Spleen (tissue), 11 donors: ENCODE data around the gene TMEM273. TPM values are rescaled to one million over a fixed set of nuclear protein-coding genes. Genes with fewer than 3 reads are reported as not detected.

ENCODE experiments used
- DNase-seq: peaks from one replicate; pipeline ENCODE4 v3.0.0-alpha.2; 2020
- H3K27ac ChIP-seq, 8 donors: fragments of 200-600 bp; sonication (generic) in 7 of 8; 1 replicate in 4 of 8; 2 replicates in 4 of 8; pipeline versions ENCODE4 v1.5.0 to v1.8.0; 2016 to 2021; ENCODE audit warnings: inconsistent platforms in 4 of 8, mild to moderate bottlenecking in 4 of 8, moderate library complexity in 1 of 8
- H3K27me3 ChIP-seq, 7 donors: fragments of 200-600 bp; sonication (generic) in 6 of 7; replicated peaks in 1 of 7; 1 replicate in 4 of 7; 2 replicates in 3 of 7; pipeline versions ENCODE4 v1.5.0 to v1.8.0; 2016 to 2021; ENCODE audit warnings: inconsistent platforms in 3 of 7, mild to moderate bottlenecking in 1 of 7
- H3K36me3 ChIP-seq, 6 donors: fragments of 200-600 bp; sonication (generic) in 5 of 6; 1 replicate in 4 of 6; 2 replicates in 2 of 6; pipeline versions ENCODE4 v1.5.0 to v1.8.0; 2016 to 2021; ENCODE audit warnings: inconsistent platforms in 2 of 6
- H3K4me1 ChIP-seq, 6 donors: fragments of 200-600 bp; sonication (generic) in 5 of 6; 1 replicate in 3 of 6; 2 replicates in 3 of 6; pipeline versions ENCODE4 v1.5.0 to v1.8.0; 2016 to 2021; ENCODE audit warnings: inconsistent platforms in 3 of 6
- H3K4me3 ChIP-seq, 8 donors: fragments of 200-600 bp; sonication (generic) in 7 of 8; 1 replicate in 4 of 8; 2 replicates in 4 of 8; pipeline versions ENCODE4 v1.5.0 to v1.8.0; 2016 to 2021; ENCODE audit warnings: inconsistent platforms in 4 of 8, mild to moderate bottlenecking in 4 of 8, moderate library complexity in 2 of 8
- H3K9me3 ChIP-seq, 8 donors: fragments of 200-600 bp; sonication (generic) in 7 of 8; 1 replicate in 4 of 8; 2 replicates in 4 of 8; pipeline versions ENCODE4 v1.5.0 to v1.8.0; 2016 to 2021; ENCODE audit warnings: inconsistent platforms in 4 of 8
- CTCF ChIP-seq, 11 experiments: fragments of 200-600 bp in 7 of 11; fragments of 450-650 bp in 4 of 11; sonication (generic) in 4 of 11; IDR thresholded peaks in 8 of 11; conservative IDR thresholded peaks in 3 of 11; 1 replicate in 7 of 11; 2 replicates in 4 of 11; pipeline versions ENCODE4 v1.4.0 to v1.8.0; 2016 to 2021; ENCODE audit warnings: antibody characterized with exemption in 11 of 11, inconsistent platforms in 4 of 11, mild to moderate bottlenecking in 1 of 11
- POLR2A ChIP-seq, 3 donors: fragments of 450-650 bp; IDR thresholded peaks; one replicate each; pipeline ENCODE4 v1.5.1; 2017; ENCODE audit warnings: antibody characterized with exemption in 3 of 3, mild to moderate bottlenecking in 1 of 3
- POLR2AphosphoS5 ChIP-seq, 3 donors: sonication (generic); formaldehyde crosslinking; IDR thresholded peaks; one replicate each; pipeline ENCODE4 v1.5.1; 2017; ENCODE audit warnings: antibody characterized with exemption in 3 of 3
- WGBS, 5 donors: extraction: QIAGEN DNeasy Blood & Tissue Kit in 3 of 5; methylation state at CpG; one replicate each; pipeline versions ENCODE4 v1.1.5 to v1.1.7; 2013 to 2018; 5-methylcytosine and 5-hydroxymethylcytosine counted together
- intact Hi-C: fragments of 100-400 bp; cut with DNase I; formaldehyde crosslinking; loops from one replicate; pipeline ENCODE4 v1.15.0; 2023; ENCODE audit warnings: low total_unique reads
- polyA plus RNA-seq, 3 donors: library from polyadenylated mRNA; stranded (reverse); fragments of 200-250 nt; gene quantifications; one replicate each; pipeline ENCODE4 v1.2.1, GENCODE V29; 2013
- total RNA-seq, 7 donors: library from RNA; depleted of rRNA in 3 of 7; stranded (reverse); fragments of >200 nt in 3 of 7; fragmentation: NEBNext Ultra II Directional in 4 of 7; extraction: Animal tissue kit (Norgen Biotek cat#: 25700) in 4 of 7; gene quantifications; one replicate each; pipeline versions ENCODE4 v1.1.0 to v1.2.1, GENCODE V29; 2016 to 2021
- donor health status: healthy with polysubstance abuse.
- donor health status: DM: no; HTN: no; CAD: no; lungs with moderate emphysema.
- donor health status: DM: no; HTN: no; CAD: no.
- donor health status: Bipolar disorder and iron deficiency.
- donor health status: healthy.
- donor health status: DM: no; HTN: no; CAD: no.
- donor health status: DM: yes; HTN: yes; CAD: no.

The TMEM273 gene
- total and polyA plus RNA-seq, 10 donors = 25.6 to 64.5 (median 33.4) TPM

- WGBS, 5 donors = 84 to 92% (median 89%) methylated on average over 4 of the region's 4 CpGs
- no peaks in the 10 kb centered on the region for H3K9me3 ChIP-seq
- intact Hi-C loops = no loop called here
- TF ChIP-seq CTCF (IDR thresholded peaks at IDR 0.05 in 8 of 11, conservative IDR thresholded peaks at IDR 0.05 in 3 of 11) = no peak
- no peak for TF ChIP-seq POLR2A (IDR thresholded peaks at IDR 0.05)
- TF ChIP-seq POLR2AphosphoS5 (IDR thresholded peaks at IDR 0.05) = no peak
- H3K4me3 ChIP-seq = peak overlapping the region in 4 of 8 donors; percentile 23 to 64 (median 38)
- peaks cover 37 to 100% (median 89%) of the 10 kb centered on the region in 6 donors for H3K4me1 ChIP-seq
- no peak for DNase-seq
- H3K27ac ChIP-seq = peak overlapping the region in 6 of 8 donors; percentile 75 to 90 (median 80)
- H3K27me3 ChIP-seq = no peaks in the 10 kb centered on the region
- H3K36me3 ChIP-seq = no peaks in the 10 kb centered on the region
Measured at GRCh38 chr10:49186613-49187012, 1.6 kb downstream of the TMEM273 start.

GRCh38 chr10:49185213-49185612, 3.0 kb downstream of the TMEM273 start:
- Histone ChIP-seq H3K9me3 (no peaks in the 10 kb centered on the region), H3K4me1 (peaks cover 31 to 100% (median 86%) of the 10 kb centered on the region in 6 donors), H3K27me3 (no peaks in the 10 kb centered on the region), H3K36me3 (no peaks in the 10 kb centered on the region), H3K4me3 (peak overlapping the region in 1 of 8 donors; percentile 8), H3K27ac (peak overlapping the region in 4 of 8 donors; percentile 9 to 90 (median 73))
- DNase-seq = no peak
- intact Hi-C loops = no loop called here
- 76 to 95% (median 86%) methylated on average over 3 of the region's 3 CpGs for WGBS, 5 donors
- no peak for TF ChIP-seq POLR2A (IDR thresholded peaks at IDR 0.05)
- no peak for TF ChIP-seq POLR2AphosphoS5 (IDR thresholded peaks at IDR 0.05)
- no peak for TF ChIP-seq CTCF (IDR thresholded peaks at IDR 0.05 in 8 of 11, conservative IDR thresholded peaks at IDR 0.05 in 3 of 11)

- H3K27me3 ChIP-seq = no peaks in the 10 kb centered on the region
- 36 to 57% (median 40%) methylated on average over 6 of the region's 6 CpGs for WGBS, 5 donors
- intact Hi-C loops = no loop called here
- peak overlapping the region in 5 of 8 donors; percentile 9 to 90 (median 68) for H3K27ac ChIP-seq
- peaks cover 30 to 100% (median 83%) of the 10 kb centered on the region in 6 donors for H3K4me1 ChIP-seq
- TF ChIP-seq POLR2AphosphoS5 (IDR thresholded peaks at IDR 0.05) = no peak
- no peak for TF ChIP-seq POLR2A (IDR thresholded peaks at IDR 0.05)
- TF ChIP-seq CTCF (IDR thresholded peaks at IDR 0.05 in 8 of 11, conservative IDR thresholded peaks at IDR 0.05 in 3 of 11) = no peak
- peak overlapping the region in 1 of 8 donors; percentile 2 for H3K4me3 ChIP-seq
- no peaks in the 10 kb centered on the region for H3K36me3 ChIP-seq
- no peak for DNase-seq
- no peaks in the 10 kb centered on the region for H3K9me3 ChIP-seq
Measured at GRCh38 chr10:49184642-49185111, 3.5 kb downstream of the TMEM273 start.

- Histone ChIP-seq H3K27ac (peak overlapping the region in 7 of 8 donors; percentile 9 to 90 (median 32)), H3K4me1 (peaks cover 22 to 100% (median 83%) of the 10 kb centered on the region in 6 donors), H3K36me3 (no peaks in the 10 kb centered on the region), H3K27me3 (no peaks in the 10 kb centered on the region), H3K4me3 (peak overlapping the region in 1 of 8 donors; percentile 3), H3K9me3 (no peaks in the 10 kb centered on the region)
- 18 to 32% (median 24%) methylated on average over 5 of the region's 5 CpGs for WGBS, 5 donors
- TF ChIP-seq POLR2AphosphoS5 (IDR thresholded peaks at IDR 0.05) (peak in 1 of 3 donors; percentile 56), CTCF (IDR thresholded peaks at IDR 0.05 in 8 of 11, conservative IDR thresholded peaks at IDR 0.05 in 3 of 11) (no peak)
- intact Hi-C loops = no loop called here
- peak; percentile 56 for DNase-seq
Measured at GRCh38 chr10:49183596-49184542, 4.3 kb downstream of the TMEM273 start.
